IMR-90 (cell line): ENCODE results near the gene ABCB6. TPM values are rescaled to one million over a fixed set of nuclear protein-coding genes. Genes with fewer than 3 reads are reported as not detected.

Experiments
- ATAC-seq: fragments of 200-7000 bp; cut with Tn5 transposase; 2 replicates; pipeline ENCODE4 v1.9.1; 2020; ENCODE audit warnings: low read depth, mild to moderate bottlenecking, moderate library complexity
- BruUV-seq: library from RNA; stranded (reverse); fragments of 400-500 nt; replicated peaks from 2 replicates; lab custom pipeline; 2021; lab: Mats Ljungman, UMichigan
- CTCF ChIA-PET: fragments of 300-600 bp; formaldehyde crosslinking; extraction: SDS; loops from one replicate; lab custom pipeline; 2021; ENCODE audit warnings: antibody characterized with exemption; lab: Yijun Ruan, JAX
- POLR2A ChIA-PET: fragments of 300-600 bp; sonication (Branson Sonifier 250); formaldehyde crosslinking; loops from one replicate; lab custom pipeline; 2022; ENCODE audit warnings: antibody characterized with exemption; ENCODE audit not compliant: unreplicated experiment; lab: Charles Lee
- DNase-seq: peaks from one replicate; pipeline ENCODE4 v3.0.0; 2013
- H2AFZ ChIP-seq: replicated peaks from 2 replicates; pipeline ENCODE3; 2013; ENCODE audit warnings: low read length, mild to moderate bottlenecking; ENCODE audit not compliant: poor library complexity
- H2AK5ac ChIP-seq: 2 replicates; pipeline ENCODE4 v1.6.1; 2013; ENCODE audit warnings: low read depth, low read length, inconsistent platforms
- H2AK9ac ChIP-seq: replicated peaks from 2 replicates; pipeline ENCODE3; 2013; ENCODE audit warnings: mild to moderate bottlenecking, low read depth, low read length, moderate library complexity; ENCODE audit not compliant: poor library complexity
- H2BK120ac ChIP-seq: 2 replicates; pipeline ENCODE4 v1.6.1; 2013; ENCODE audit warnings: low read depth, low read length, inconsistent platforms
- H2BK15ac ChIP-seq: 3 replicates; pipeline ENCODE4 v1.6.1; 2013; ENCODE audit warnings: low read depth, low read length, inconsistent platforms
- H2BK20ac ChIP-seq: 2 replicates; pipeline ENCODE4 v1.6.1; 2013; ENCODE audit warnings: low read depth, mild to moderate bottlenecking, inconsistent platforms, low read length, moderate library complexity
- H2BK5ac ChIP-seq: 2 replicates; pipeline ENCODE4 v1.6.1; 2013; ENCODE audit warnings: mild to moderate bottlenecking, low read depth, low read length, inconsistent platforms; ENCODE audit not compliant: poor library complexity, severe bottlenecking
- H3K14ac ChIP-seq: replicated peaks from 2 replicates; pipeline ENCODE4 v1.6.1; 2013; ENCODE audit warnings: low read depth, low read length, inconsistent platforms
- H3K18ac ChIP-seq: 2 replicates; pipeline ENCODE4 v1.6.1; 2013; ENCODE audit warnings: low read depth, low read length, control low read depth
- H3K23ac ChIP-seq: 2 replicates; pipeline ENCODE4 v1.6.1; 2013; ENCODE audit warnings: low read depth, low read length, inconsistent platforms
- H3K27ac ChIP-seq: 2 replicates; pipeline ENCODE4 v1.5.1; 2013; ENCODE audit warnings: mild to moderate bottlenecking, control low read depth, low read length; ENCODE audit not compliant: insufficient read depth
- H3K27me3 ChIP-seq: 2 replicates; pipeline ENCODE4 v1.6.1; 2013; ENCODE audit warnings: low read length; ENCODE audit not compliant: control insufficient read depth, insufficient read depth
- H3K36me3 ChIP-seq: 2 replicates; pipeline ENCODE4 v1.6.1; 2013; ENCODE audit warnings: low read length, mixed read lengths; ENCODE audit not compliant: control insufficient read depth, insufficient read depth
- H3K4ac ChIP-seq: 2 replicates; pipeline ENCODE4 v1.6.1; 2013; ENCODE audit warnings: low read depth, low read length, inconsistent platforms
- H3K4me1 ChIP-seq: 2 replicates; pipeline ENCODE4 v1.6.1; 2013; ENCODE audit warnings: low read length, mixed read lengths; ENCODE audit not compliant: control insufficient read depth, insufficient read depth
- H3K4me2 ChIP-seq: 2 replicates; pipeline ENCODE4 v1.6.1; 2013; ENCODE audit warnings: low read depth, mild to moderate bottlenecking, control low read depth, low read length, moderate library complexity
- H3K4me3 ChIP-seq: 2 replicates; pipeline ENCODE4 v1.5.1; 2013; ENCODE audit warnings: low read depth, mild to moderate bottlenecking, control low read depth, low read length, moderate library complexity; ENCODE audit not compliant: insufficient read depth
- H3K56ac ChIP-seq: 2 replicates; pipeline ENCODE4 v1.6.1; 2013; ENCODE audit warnings: low read length, inconsistent platforms; ENCODE audit not compliant: insufficient read depth; ENCODE audit errors: extremely low read depth
- H3K79me1 ChIP-seq, 2 experiments: 2 replicates each; pipeline ENCODE4 v1.6.1; 2013; ENCODE audit warnings: low read length in 2 of 2, inconsistent platforms in 1 of 2, low read depth in 1 of 2
- H3K9ac ChIP-seq: 2 replicates; pipeline ENCODE4 v1.6.1; 2013; ENCODE audit warnings: low read depth, low read length, control low read depth
- H3K9me1 ChIP-seq: 2 replicates; pipeline ENCODE4 v1.6.1; 2013; ENCODE audit warnings: low read length, inconsistent platforms; ENCODE audit not compliant: insufficient read depth
- H3K9me3 ChIP-seq: 2 replicates; pipeline ENCODE4 v1.6.1; 2013; ENCODE audit warnings: low read length; ENCODE audit not compliant: control insufficient read depth, insufficient read depth
- H4K20me1 ChIP-seq: 2 replicates; pipeline ENCODE4 v1.6.1; 2013; ENCODE audit warnings: low read length, inconsistent platforms; ENCODE audit not compliant: insufficient read depth
- H4K5ac ChIP-seq: 2 replicates; pipeline ENCODE4 v1.6.1; 2013; ENCODE audit warnings: mild to moderate bottlenecking, low read depth, low read length, control low read depth
- H4K8ac ChIP-seq, 2 experiments: 2 replicates each; pipeline ENCODE4 v1.6.1; 2013; ENCODE audit warnings: low read depth in 2 of 2, low read length in 2 of 2, control low read depth in 1 of 2, inconsistent platforms in 1 of 2
- H4K91ac ChIP-seq: 2 replicates; pipeline ENCODE4 v1.6.1; 2013; ENCODE audit warnings: low read depth, low read length, inconsistent platforms; ENCODE audit not compliant: insufficient read depth
- CEBPB ChIP-seq: IDR thresholded peaks from 2 replicates; pipeline ENCODE4 v1.6.1; 2012; ENCODE audit warnings: low read depth, low read length, improper control_type of control experiment
- ELK1 ChIP-seq: fragments of 150-350 bp; IDR thresholded peaks from 2 replicates; pipeline ENCODE4 v1.6.1; 2016; ENCODE audit warnings: low read depth, mild to moderate bottlenecking, low read length, moderate library complexity, borderline replicate concordance
- MAFK ChIP-seq: IDR thresholded peaks from 2 replicates; pipeline ENCODE4 v1.6.1; 2012; ENCODE audit warnings: low read depth, low read length, improper control_type of control experiment
- MXI1 ChIP-seq: IDR thresholded peaks from 2 replicates; pipeline ENCODE4 v1.6.1; 2012; ENCODE audit warnings: low read depth, mild to moderate bottlenecking, low read length, moderate library complexity, borderline replicate concordance
- NFE2L2 ChIP-seq: fragments of 150-350 bp; IDR thresholded peaks from 2 replicates; pipeline ENCODE4 v1.6.1; 2016; ENCODE audit warnings: low read depth, mild to moderate bottlenecking, low read length
- POLR2A ChIP-seq: IDR thresholded peaks from 2 replicates; pipeline ENCODE4 v1.6.1; 2012; ENCODE audit warnings: mild to moderate bottlenecking, low read depth, low read length
- RCOR1 ChIP-seq: IDR thresholded peaks from 2 replicates; pipeline ENCODE4 v1.6.1; 2012; ENCODE audit warnings: mild to moderate bottlenecking, low read length, improper control_type of control experiment; ENCODE audit not compliant: insufficient replicate concordance
- RFX5 ChIP-seq: IDR thresholded peaks from 2 replicates; pipeline ENCODE4 v1.8.0; 2012; ENCODE audit warnings: low read depth, mild to moderate bottlenecking, low read length, moderate library complexity
- SMC3 ChIP-seq: fragments of 150-350 bp; IDR thresholded peaks from 2 replicates; pipeline ENCODE4 v1.6.1; 2016; ENCODE audit warnings: low read depth, mild to moderate bottlenecking, antibody characterized with exemption, low read length, moderate library complexity
- WGBS, 2 experiments: methylation state at CpG; one replicate each; pipeline versions ENCODE4 v1.1.5 to v1.1.7; 2013; ENCODE audit warnings: missing lambda C conversion rate in 2 of 2; ENCODE audit not compliant: insufficient read length in 1 of 2; ENCODE audit errors: extremely low coverage in 2 of 2; 5-methylcytosine and 5-hydroxymethylcytosine counted together
- dilution Hi-C: fragments of 300-500 bp; cut with HindIII; formaldehyde crosslinking; loops from one replicate; pipeline ENCODE4 v1.14.3; 2018; ENCODE audit warnings: low sequenced_read_pairs; ENCODE audit not compliant: unreplicated experiment
- in situ Hi-C: fragments of 300-500 bp; cut with MboI; formaldehyde crosslinking; loops from 3 replicates; pipeline ENCODE4 v1.14.3; 2019; ENCODE audit warnings: low sequenced_read_pairs, inconsistent platforms, mixed read lengths
- intact Hi-C: fragments of 100-400 bp; cut with micrococcal nuclease; formaldehyde crosslinking; loops from 2 replicates; pipeline ENCODE4 v1.10.0; 2022
- polyA plus RNA-seq, 3 experiments: library from polyadenylated mRNA; depleted of rRNA; stranded (reverse); fragments of >200 nt; gene quantifications; 2 replicates each; pipeline ENCODE4 v1.2.3, GENCODE V29; 2012; ENCODE audit warnings: low replicate concordance in 1 of 3
- total RNA-seq: library from RNA; depleted of rRNA; stranded (reverse); fragments of >200 nt; gene quantifications from 2 replicates; pipeline ENCODE4 v1.2.3, GENCODE V29; 2012
- TF ChIP-seq, protein P1 (sequence below): fragments of 150-350 bp; IDR thresholded peaks from 2 replicates; pipeline ENCODE4 v1.6.1; 2017; ENCODE audit warnings: mild to moderate bottlenecking, antibody characterized with exemption, low read length, low read depth

ABCB6 gene
- total and polyA plus RNA-seq, 2 of the 4 experiments (the other 2 are of a cell fraction): 12.5 to 24.7 TPM

- Histone ChIP-seq H2BK5ac (peak overlapping the region; percentile 91), H3K36me3 (peaks cover 50% of the 10 kb centered on the region), H2AFZ (peak overlapping the region; percentile 91), H4K91ac (peak overlapping the region; percentile 97), H2AK5ac (peak overlapping the region; percentile 90), H3K9ac (peak overlapping the region; percentile 77), H4K8ac (peak overlapping the region; percentile 15 to 87; a peak in 3 of 4 replicates), H3K79me1 (peaks cover 8 to 28% of the 10 kb centered on the region in 2 experiments; a peak in 3 of 4 replicates), H2BK20ac (peak overlapping the region; percentile 53; the same call in 1 of the 2 replicates), H3K4ac (peak overlapping the region; percentile 98), H3K27ac (peak overlapping the region; percentile 92), H3K56ac (peak overlapping the region; percentile 82; the same call in 1 of the 2 replicates), H3K4me1 (peaks cover 5% of the 10 kb centered on the region; the same call in 1 of the 2 replicates), H3K9me1 (peaks cover 6% of the 10 kb centered on the region), H2BK120ac (peak overlapping the region; percentile 90), H3K18ac (peak overlapping the region; percentile 81), H3K14ac (peak overlapping the region; percentile 88), H3K4me3 (peak overlapping the region; percentile 54), H3K9me3 (no peaks in the 10 kb centered on the region), H4K20me1 (peaks cover 11% of the 10 kb centered on the region), H3K4me2 (peak overlapping the region; percentile 93), H3K23ac (peak overlapping the region; percentile 98), H4K5ac (peak overlapping the region; percentile 78), H2AK9ac (peak overlapping the region; percentile 97), H3K27me3 (no peaks in the 10 kb centered on the region), H2BK15ac (peak overlapping the region; percentile 41; the same call in 1 of the 3 replicates)
- in situ Hi-C loops (no loop called here), dilution Hi-C loops (no loop called here), intact Hi-C loops (loop anchor here (1.0 to 2.0 kb wide), 2 partner anchors 58 to 61 kb away; partner anchors contain the start of genes DNAJB2 and NHEJ1)
- ATAC-seq (peak; percentile 77), DNase-seq (peak; percentile 68)
- TF ChIP-seq MXI1 (0 out of 2 replicates have a peak, but pooled peaks have one; percentile 23), CEBPB (no peak), ELK1 (no peak), SMC3 (no peak), RCOR1 (peak; percentile 77), RFX5 (no peak), NFE2L2 (no peak), POLR2A (no peak; the same call in 1 of the 2 replicates), MAFK (no peak)
- TF ChIP-seq, protein P1, sequence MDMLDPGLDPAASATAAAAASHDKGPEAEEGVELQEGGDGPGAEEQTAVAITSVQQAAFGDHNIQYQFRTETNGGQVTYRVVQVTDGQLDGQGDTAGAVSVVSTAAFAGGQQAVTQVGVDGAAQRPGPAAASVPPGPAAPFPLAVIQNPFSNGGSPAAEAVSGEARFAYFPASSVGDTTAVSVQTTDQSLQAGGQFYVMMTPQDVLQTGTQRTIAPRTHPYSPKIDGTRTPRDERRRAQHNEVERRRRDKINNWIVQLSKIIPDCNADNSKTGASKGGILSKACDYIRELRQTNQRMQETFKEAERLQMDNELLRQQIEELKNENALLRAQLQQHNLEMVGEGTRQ: no peak
- WGBS, 2 experiments: 3% methylated on average over 32 of the region's 37 CpGs; no CpG with 5 or more reads in 1 of the 2 experiments
- ChIA-PET POLR2A (interaction anchor here (0.6 kb wide), 2 partner anchors 125 to 168 kb away, joined by 4 read pairs; no protein-coding TSS in a partner anchor), CTCF (interaction anchor here (0.6 to 1.6 kb wide), 7 partner anchors 10 to 171 kb away, joined by 3 to 8 read pairs (median 4); partner anchors contain the start of genes DNAJB2 and ZFAND2B)
- no TSS peak for BruUV-seq
Observed at GRCh38 chr2:219218217-219218731, 484 bp downstream of the ABCB6 start.
